Vagina (tissue), 2 donors: ENCODE measurements around the gene TTLL5.

ENCODE experiments used
- POLR2A ChIP-seq, 2 donors: fragments of 450-650 bp; IDR thresholded peaks; one replicate each; pipeline ENCODE4 v1.6.1; 2017; ENCODE audit warnings: antibody characterized with exemption in 2 of 2, mild to moderate bottlenecking in 2 of 2, moderate library complexity in 2 of 2
- TF ChIP-seq, protein P1 (sequence below), 3 experiments: fragments of 450-650 bp in 2 of 3; fragments of 200-600 bp in 1 of 3; sonication (generic) in 1 of 3; IDR thresholded peaks; one replicate each; pipeline ENCODE4 v1.5.1; 2017 to 2019; ENCODE audit warnings: antibody characterized with exemption in 3 of 3, mild to moderate bottlenecking in 2 of 3, moderate library complexity in 2 of 3

GRCh38 chr14:75803765-75804164 is 142.7 kb downstream of the TTLL5 start:
- TF ChIP-seq, protein P1, sequence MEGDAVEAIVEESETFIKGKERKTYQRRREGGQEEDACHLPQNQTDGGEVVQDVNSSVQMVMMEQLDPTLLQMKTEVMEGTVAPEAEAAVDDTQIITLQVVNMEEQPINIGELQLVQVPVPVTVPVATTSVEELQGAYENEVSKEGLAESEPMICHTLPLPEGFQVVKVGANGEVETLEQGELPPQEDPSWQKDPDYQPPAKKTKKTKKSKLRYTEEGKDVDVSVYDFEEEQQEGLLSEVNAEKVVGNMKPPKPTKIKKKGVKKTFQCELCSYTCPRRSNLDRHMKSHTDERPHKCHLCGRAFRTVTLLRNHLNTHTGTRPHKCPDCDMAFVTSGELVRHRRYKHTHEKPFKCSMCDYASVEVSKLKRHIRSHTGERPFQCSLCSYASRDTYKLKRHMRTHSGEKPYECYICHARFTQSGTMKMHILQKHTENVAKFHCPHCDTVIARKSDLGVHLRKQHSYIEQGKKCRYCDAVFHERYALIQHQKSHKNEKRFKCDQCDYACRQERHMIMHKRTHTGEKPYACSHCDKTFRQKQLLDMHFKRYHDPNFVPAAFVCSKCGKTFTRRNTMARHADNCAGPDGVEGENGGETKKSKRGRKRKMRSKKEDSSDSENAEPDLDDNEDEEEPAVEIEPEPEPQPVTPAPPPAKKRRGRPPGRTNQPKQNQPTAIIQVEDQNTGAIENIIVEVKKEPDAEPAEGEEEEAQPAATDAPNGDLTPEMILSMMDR (IDR thresholded peaks at IDR 0.05): no peak
- TF ChIP-seq POLR2A (IDR thresholded peaks at IDR 0.05): no peak
